ENCODE results near the gene TMSB4Y.

TMSB4Y gene

GRCh38 chrY:13751289-13752071 is 47.8 kb downstream of the TMSB4Y start:
- H3K36me3 ChIP-seq (ENCODE audit: control insufficient read depth, low read length) = no peaks in the 10 kb centered on the region
- H4K20me1 ChIP-seq (ENCODE audit: control insufficient read depth, insufficient read depth, low read depth, low read length) = no peaks in the 10 kb centered on the region
- TF ChIP-seq EZH2phosphoT487 (IDR thresholded peaks at IDR 0.05; ENCODE audit: borderline replicate concordance, low read length) (no peak), CTCF (IDR thresholded peaks at IDR 0.05; ENCODE audit: low read depth, low read length, poor library complexity, severe bottlenecking) (peak; percentile 38)
- no peaks in the 10 kb centered on the region for H3K79me2 ChIP-seq (ENCODE audit: control insufficient read depth, low read length)
- H3F3A ChIP-seq (ENCODE audit: control insufficient read depth, insufficient read depth) = no peaks in the 10 kb centered on the region
- no peak overlapping the region for H3K27ac ChIP-seq (ENCODE audit: low read depth, low read length)
- peak overlapping the region; percentile 62 for H3K4me3 ChIP-seq (ENCODE audit: low read length)
- H3K4me1 ChIP-seq (ENCODE audit: control insufficient read depth, low read length) = peaks cover 9% of the 10 kb centered on the region
- no peaks in the 10 kb centered on the region for H3K9me3 ChIP-seq (ENCODE audit: control insufficient read depth, insufficient read depth, low read length)
- peak overlapping the region; percentile 65 for H3K4me2 ChIP-seq (ENCODE audit: low read length)
- H3K9me2 ChIP-seq (replicated peaks; ENCODE audit: control insufficient read depth, low read length) = no peaks in the 10 kb centered on the region
- H3K27me3 ChIP-seq (ENCODE audit: control insufficient read depth, low read length) = no peaks in the 10 kb centered on the region

GRCh38 chrY:13754661-13755060 is 51.0 kb downstream of the TMSB4Y start:
- no peaks in the 10 kb centered on the region for H3F3A ChIP-seq (ENCODE audit: control insufficient read depth, insufficient read depth)
- no peak overlapping the region for H3K27ac ChIP-seq (ENCODE audit: low read depth, low read length)
- no peak overlapping the region for H3K4me2 ChIP-seq (ENCODE audit: low read length)
- no peaks in the 10 kb centered on the region for H3K27me3 ChIP-seq (ENCODE audit: control insufficient read depth, low read length)
- no peaks in the 10 kb centered on the region for H4K20me1 ChIP-seq (ENCODE audit: control insufficient read depth, insufficient read depth, low read depth, low read length)
- H3K4me3 ChIP-seq (ENCODE audit: low read length) = no peak overlapping the region
- no peaks in the 10 kb centered on the region for H3K9me3 ChIP-seq (ENCODE audit: control insufficient read depth, insufficient read depth, low read length)
- TF ChIP-seq EZH2phosphoT487 (IDR thresholded peaks at IDR 0.05; ENCODE audit: borderline replicate concordance, low read length) = no peak
- no peak for TF ChIP-seq CTCF (IDR thresholded peaks at IDR 0.05; ENCODE audit: low read depth, low read length, poor library complexity, severe bottlenecking)
- no peaks in the 10 kb centered on the region for H3K9me2 ChIP-seq (replicated peaks; ENCODE audit: control insufficient read depth, low read length)
- H3K79me2 ChIP-seq (ENCODE audit: control insufficient read depth, low read length) = no peaks in the 10 kb centered on the region
- H3K36me3 ChIP-seq (ENCODE audit: control insufficient read depth, low read length) = no peaks in the 10 kb centered on the region
- H3K4me1 ChIP-seq (ENCODE audit: control insufficient read depth, low read length) = peaks cover 9% of the 10 kb centered on the region

Data from DOHH2 (cell line).